H9 (cell line): ENCODE data around the gene PTP4A1. TPM values are rescaled to one million over a fixed set of nuclear protein-coding genes. Genes with fewer than 3 reads are reported as not detected.

ENCODE experiments used
- DNase-seq: peaks from one replicate; pipeline ENCODE4 v3.0.0-alpha.2; 2017
- H2AFZ ChIP-seq: one replicate; pipeline ENCODE4 v1.6.1; 2013; ENCODE audit warnings: mild to moderate bottlenecking, low read length, control low read depth, moderate library complexity
- H2AK5ac ChIP-seq: 2 replicates; pipeline ENCODE4 v1.6.1; 2013; ENCODE audit warnings: low read length, control low read depth, mixed read lengths; ENCODE audit not compliant: insufficient read length
- H2BK120ac ChIP-seq: one replicate; pipeline ENCODE4 v1.6.1; 2013; ENCODE audit warnings: low read depth, mild to moderate bottlenecking, low read length, control low read depth, inconsistent platforms; ENCODE audit not compliant: poor library complexity, severe bottlenecking
- H2BK12ac ChIP-seq: 2 replicates; pipeline ENCODE4 v1.6.1; 2013; ENCODE audit warnings: low read length, control low read depth, mixed read lengths, low read depth; ENCODE audit not compliant: insufficient read length
- H2BK15ac ChIP-seq: 2 replicates; pipeline ENCODE4 v1.6.1; 2013; ENCODE audit warnings: low read depth, low read length, control low read depth
- H2BK20ac ChIP-seq: one replicate; pipeline ENCODE4 v1.6.1; 2013; ENCODE audit warnings: low read depth, mild to moderate bottlenecking, low read length, control low read depth, inconsistent platforms; ENCODE audit not compliant: poor library complexity, severe bottlenecking
- H2BK5ac ChIP-seq: 2 replicates; pipeline ENCODE4 v1.6.1; 2013; ENCODE audit warnings: low read length, control low read depth, mixed read lengths; ENCODE audit not compliant: insufficient read length
- H3K14ac ChIP-seq: 2 replicates; pipeline ENCODE4 v1.6.1; 2013; ENCODE audit warnings: low read length, control low read depth; ENCODE audit not compliant: insufficient read depth
- H3K18ac ChIP-seq: 2 replicates; pipeline ENCODE4 v1.6.1; 2013; ENCODE audit warnings: low read depth, mild to moderate bottlenecking, mixed read lengths, low read length, control low read depth; ENCODE audit not compliant: insufficient read length
- H3K23ac ChIP-seq: 2 replicates; pipeline ENCODE4 v1.6.1; 2013; ENCODE audit warnings: low read length, control low read depth, mixed read lengths, low read depth; ENCODE audit not compliant: insufficient read length
- H3K23me2 ChIP-seq: 2 replicates; pipeline ENCODE4 v1.6.1; 2013; ENCODE audit warnings: low read depth, mild to moderate bottlenecking, mixed read lengths, low read length, control low read depth; ENCODE audit not compliant: insufficient read length, poor library complexity, severe bottlenecking
- H3K27ac ChIP-seq: 2 replicates; pipeline ENCODE4 v1.5.1; 2013; ENCODE audit warnings: low read length, control low read depth, mixed read lengths, low read depth; ENCODE audit not compliant: insufficient read length
- H3K27me3 ChIP-seq: 2 replicates; pipeline ENCODE4 v1.6.1; 2013; ENCODE audit warnings: low read length, control low read depth, inconsistent platforms; ENCODE audit not compliant: insufficient read depth
- H3K4ac ChIP-seq: 2 replicates; pipeline ENCODE4 v1.6.1; 2013; ENCODE audit warnings: low read depth, mild to moderate bottlenecking, control low read depth, inconsistent platforms, low read length, moderate library complexity
- H3K4me1 ChIP-seq: 2 replicates; pipeline ENCODE4 v1.6.1; 2013; ENCODE audit warnings: low read length, control low read depth, inconsistent platforms; ENCODE audit not compliant: insufficient read depth
- H3K4me2 ChIP-seq: 2 replicates; pipeline ENCODE4 v1.6.1; 2013; ENCODE audit warnings: low read length, control low read depth, mixed read lengths; ENCODE audit not compliant: insufficient read length, insufficient read depth
- H3K56ac ChIP-seq: 2 replicates; pipeline ENCODE4 v1.6.1; 2013; ENCODE audit warnings: low read depth, mild to moderate bottlenecking, mixed read lengths, low read length, control low read depth; ENCODE audit not compliant: insufficient read length
- H3K79me1 ChIP-seq: 2 replicates; pipeline ENCODE4 v1.6.1; 2013; ENCODE audit warnings: low read depth, mild to moderate bottlenecking, moderate library complexity, low read length, control low read depth, inconsistent platforms; ENCODE audit not compliant: insufficient read depth, poor library complexity, severe bottlenecking
- H3K79me2 ChIP-seq: 2 replicates; pipeline ENCODE4 v1.6.1; 2013; ENCODE audit warnings: low read length, control low read depth, inconsistent platforms; ENCODE audit not compliant: insufficient read depth
- H3K9ac ChIP-seq: 2 replicates; pipeline ENCODE4 v1.6.1; 2013; ENCODE audit warnings: low read length, control low read depth, mixed read lengths; ENCODE audit not compliant: insufficient read length; ENCODE audit errors: extremely low read depth
- H3K9me3 ChIP-seq: one replicate; pipeline ENCODE4 v1.6.1; 2013; ENCODE audit warnings: low read depth, low read length, inconsistent platforms; ENCODE audit not compliant: control insufficient read depth
- H3T11ph ChIP-seq: one replicate; pipeline ENCODE4 v1.6.1; 2013; ENCODE audit warnings: mild to moderate bottlenecking, low read length, control low read depth, inconsistent platforms
- H4K20me1 ChIP-seq: one replicate; pipeline ENCODE4 v1.6.1; 2013; ENCODE audit not compliant: control insufficient read depth, insufficient read length, insufficient read depth
- H4K5ac ChIP-seq: 2 replicates; pipeline ENCODE4 v1.6.1; 2013; ENCODE audit warnings: low read depth, mild to moderate bottlenecking, mixed read lengths, low read length, control low read depth; ENCODE audit not compliant: insufficient read length
- H4K8ac ChIP-seq: replicated peaks from 2 replicates; pipeline ENCODE4 v1.6.1; 2013; ENCODE audit warnings: low read length, control low read depth, mixed read lengths, low read depth; ENCODE audit not compliant: insufficient read length
- H4K91ac ChIP-seq: 2 replicates; pipeline ENCODE4 v1.6.1; 2013; ENCODE audit warnings: low read depth, mild to moderate bottlenecking, moderate library complexity, mixed read lengths, low read length, control low read depth; ENCODE audit not compliant: insufficient read length
- H3K27ac Mint-ChIP-seq, 3 experiments: 2 replicates in 2 of 3; 3 replicates in 1 of 3; pipeline ENCODE4 v1.8.0; 2020 to 2021; ENCODE audit warnings: mixed read lengths in 3 of 3, mild to moderate bottlenecking in 1 of 3, moderate library complexity in 1 of 3
- H3K27me3 Mint-ChIP-seq: 2 replicates; pipeline ENCODE4 v1.8.0; 2021; ENCODE audit warnings: low read depth, mild to moderate bottlenecking, moderate library complexity, mixed read lengths
- H3K36me3 Mint-ChIP-seq, 3 experiments: 2 replicates in 2 of 3; 3 replicates in 1 of 3; pipeline ENCODE4 v1.8.0; 2020 to 2021; ENCODE audit warnings: low read depth in 3 of 3, mixed read lengths in 3 of 3; ENCODE audit not compliant: insufficient read depth in 1 of 3
- H3K4me1 Mint-ChIP-seq, 2 experiments: 2 replicates each; pipeline ENCODE4 v1.8.0; 2020; ENCODE audit warnings: mixed read lengths in 2 of 2
- H3K4me3 Mint-ChIP-seq, 2 experiments: 2 replicates in 1 of 2; 3 replicates in 1 of 2; pipeline ENCODE4 v1.8.0; 2020 to 2021; ENCODE audit warnings: mild to moderate bottlenecking in 2 of 2, mixed read lengths in 2 of 2, moderate library complexity in 1 of 2
- H3K9me3 Mint-ChIP-seq, 2 experiments: 2 replicates in 1 of 2; 3 replicates in 1 of 2; pipeline ENCODE4 v1.8.0; 2020; ENCODE audit warnings: mild to moderate bottlenecking in 2 of 2, mixed read lengths in 2 of 2, moderate library complexity in 1 of 2
- CTCF ChIP-seq: fragments of 200-600 bp; sonication (generic); conservative IDR thresholded peaks from 3 replicates; pipeline ENCODE4 v1.8.0; 2021; ENCODE audit warnings: antibody characterized with exemption, mild to moderate bottlenecking
- WGBS: extraction: QIAGEN DNeasy Blood & Tissue Kit; methylation state at CpG from one replicate; pipeline ENCODE4 v1.1.7; 2013; ENCODE audit warnings: missing lambda C conversion rate, low lambda C conversion rate, mixed read lengths; ENCODE audit not compliant: insufficient read length; ENCODE audit errors: extremely low coverage; 5-methylcytosine and 5-hydroxymethylcytosine counted together
- total RNA-seq: library from RNA; stranded (reverse); gene quantifications from 2 replicates; pipeline ENCODE4 v1.2.1, GENCODE V29; 2021

Gene PTP4A1
- total RNA-seq, 1 experiment from 2014 or later = 85.9 TPM

GRCh38 chr6:63565058-63565726 is 7.1 kb upstream of the PTP4A1 start:
- no CpG with 5 or more reads among the region's 4 CpGs for WGBS
- Histone ChIP-seq H3T11ph (no peak overlapping the region), H2BK5ac (no peak overlapping the region), H3K27me3 (no peaks in the 10 kb centered on the region), H3K27ac (no peak overlapping the region), H2BK12ac (no peak overlapping the region), H4K8ac (no peak overlapping the region), H4K5ac (no peak overlapping the region), H2BK20ac (no peak overlapping the region), H3K18ac (no peak overlapping the region), H2AK5ac (no peak overlapping the region), H2BK120ac (no peak overlapping the region), H3K9me3 (no peaks in the 10 kb centered on the region), H3K56ac (no peak overlapping the region), H3K14ac (no peak overlapping the region), H2AFZ (no peak overlapping the region), H3K4me2 (no peak overlapping the region), H3K23ac (no peak overlapping the region), H4K20me1 (no peaks in the 10 kb centered on the region), H3K4ac (no peak overlapping the region), H2BK15ac (no peak overlapping the region), H3K23me2 (no peaks in the 10 kb centered on the region), H3K79me1 (no peaks in the 10 kb centered on the region), H3K9ac (no peak overlapping the region), H4K91ac (no peak overlapping the region), H3K79me2 (no peaks in the 10 kb centered on the region), H3K4me1 (peaks cover 6% of the 10 kb centered on the region; the same call in 1 of the 2 replicates)
- H3K36me3 Mint-ChIP-seq = no peaks in the 10 kb centered on the region
- DNase-seq = no peak
- H3K4me1 Mint-ChIP-seq = peaks cover 11 to 12% of the 10 kb centered on the region in 2 experiments
- no peak overlapping the region for H3K4me3 Mint-ChIP-seq
- peaks cover 6% of the 10 kb centered on the region in 2 experiments; a peak in 2 of 5 replicates for H3K9me3 Mint-ChIP-seq
- H3K27me3 Mint-ChIP-seq = no peaks in the 10 kb centered on the region; the same call in none of the 2 replicates
- no peak overlapping the region for H3K27ac Mint-ChIP-seq
- TF ChIP-seq CTCF = no peak
